GM12892 (cell line): ENCODE measurements around the gene USP15.

Experiments
- POLR2A ChIP-seq: IDR thresholded peaks from 2 replicates; pipeline ENCODE4 v1.6.1; 2011; ENCODE audit warnings: low read depth, low read length, control low read depth
- POLR2AphosphoS5 ChIP-seq: IDR thresholded peaks from 2 replicates; pipeline ENCODE4 v1.6.1; 2011; ENCODE audit warnings: low read depth, low read length, control low read depth

DNA sequence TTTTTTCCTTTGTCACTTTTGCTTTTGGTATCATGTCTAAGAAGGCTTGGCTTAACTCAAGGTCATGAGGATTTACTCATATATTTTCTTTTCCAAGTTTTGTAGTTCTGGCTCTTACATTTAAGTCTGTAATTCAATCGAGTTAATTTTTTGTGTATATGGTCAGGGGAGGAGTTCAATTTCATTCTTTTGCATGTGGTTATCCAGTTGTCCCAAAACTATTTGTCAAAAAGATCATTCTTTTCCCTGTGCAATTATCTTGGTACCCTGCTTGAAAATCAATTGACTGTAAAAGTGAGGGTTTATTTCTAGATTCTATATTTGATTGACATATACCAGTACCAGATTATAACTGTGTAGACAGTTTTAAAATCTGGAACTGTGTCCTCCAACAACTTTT lies 10.2 kb downstream of the USP15 start:
- TF ChIP-seq POLR2A (no peak), POLR2AphosphoS5 (no peak)
